ENCODE measurements around the gene LAPTM4A.
"Not testable (repeated sequence)": the region's sequence is repeated elsewhere in the genome, so short reads cannot be mapped to it uniquely, and the experiment has no call there.

LAPTM4A gene

GRCh38 chr2:20051532-20052228, at the start of gene LAPTM4A:
Gene LAPTM4A (minus strand): TSS chr2:20051628. CDS start chr2:20051520, 108 bp downstream.
- ATAC-seq = peak; percentile 96 to 97

DNA sequence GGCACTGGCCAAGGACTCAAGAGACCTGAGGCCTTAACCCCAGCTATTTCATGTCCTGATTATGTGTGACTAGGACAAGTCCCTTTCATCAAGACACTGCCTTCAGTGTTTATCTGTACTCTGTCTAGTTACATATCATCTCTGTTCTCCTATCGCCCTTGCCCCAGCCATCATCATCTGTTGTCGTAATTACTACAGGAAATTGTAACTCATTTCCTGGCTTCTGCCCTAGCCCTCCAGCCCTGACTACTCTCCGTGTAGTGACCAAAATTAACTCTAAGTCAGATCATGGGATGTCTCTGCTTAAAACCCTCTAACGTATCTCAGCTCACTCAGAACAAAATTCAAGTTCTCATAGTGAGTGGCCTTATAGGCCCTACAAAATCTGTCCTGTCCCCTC, 49.3 kb upstream of the LAPTM4A start:
- ATAC-seq = no peak

GRCh38 chr2:20099780-20100179, 48.4 kb upstream of the LAPTM4A start:
- ATAC-seq = no peak

GRCh38 chr2:20097889-20098714, 46.7 kb upstream of the LAPTM4A start:
- ATAC-seq = peak; percentile 70 to 73

GRCh38 chr2:20095469-20095868, 44.0 kb upstream of the LAPTM4A start:
- ATAC-seq = no peak

DNA sequence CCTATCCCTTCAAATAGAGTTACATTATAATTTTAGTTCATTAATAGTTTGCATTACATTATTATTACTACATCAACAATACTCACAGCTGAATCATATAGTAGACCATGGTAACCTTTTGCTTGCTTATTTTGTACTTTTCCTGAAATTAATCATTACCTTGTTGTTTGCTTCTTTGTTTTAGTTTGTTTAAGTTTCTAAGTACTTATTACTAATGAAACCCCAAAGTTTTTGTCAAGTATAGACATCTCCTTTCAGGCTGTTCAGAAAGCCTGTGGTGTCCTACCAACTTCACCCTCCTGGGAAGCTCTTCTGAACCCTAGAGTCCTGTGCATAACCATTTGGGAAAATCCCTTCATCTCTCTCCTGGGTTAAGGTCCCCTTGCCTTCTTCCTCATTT, 43.5 kb upstream of the LAPTM4A start:
- ATAC-seq = peak in 1 of 2 donors; percentile 22

GRCh38 chr2:20094142-20094755, 42.8 kb upstream of the LAPTM4A start:
- ATAC-seq = no peak

DNA sequence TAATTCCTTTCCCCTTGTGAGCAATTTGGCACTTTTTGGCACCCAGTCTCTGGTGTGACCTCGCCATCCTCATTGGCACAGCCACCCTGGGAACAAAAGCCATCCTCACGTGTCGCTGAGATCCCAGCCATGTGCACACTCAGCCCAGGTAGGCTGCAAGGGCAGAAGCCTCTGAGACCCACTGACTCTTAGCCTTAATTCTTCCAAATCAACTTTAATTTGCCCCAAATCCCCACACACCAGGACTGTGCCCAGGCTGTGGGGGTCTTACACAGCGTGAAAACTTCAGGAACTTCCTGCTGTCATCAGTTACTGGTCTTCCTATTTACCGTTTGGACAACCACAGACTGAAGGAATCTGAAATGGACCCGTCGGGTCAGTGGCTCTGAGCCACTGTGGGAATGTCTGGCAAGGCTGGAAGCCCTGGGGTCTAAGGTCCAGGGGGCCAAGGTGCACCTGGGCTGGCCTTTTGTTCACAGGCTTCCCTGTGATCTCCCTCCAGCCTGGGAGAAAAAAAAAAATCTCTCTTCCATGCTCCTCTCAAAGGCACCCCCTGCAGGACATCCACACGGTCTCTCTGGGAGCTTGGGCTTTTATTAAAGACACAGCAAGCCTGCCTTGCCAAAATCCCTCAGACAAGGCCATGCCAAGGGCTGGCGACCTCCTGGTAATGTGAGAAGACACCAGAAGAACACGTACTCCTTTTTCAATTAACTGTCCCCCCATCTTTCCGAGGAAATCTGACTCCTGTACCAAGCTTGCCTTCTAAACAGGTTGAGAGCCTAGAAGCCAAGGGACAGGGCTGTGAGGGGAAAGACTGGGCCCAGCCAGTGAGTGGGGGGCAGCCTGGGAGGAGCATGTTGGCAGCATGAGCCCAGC, 42.1 kb upstream of the LAPTM4A start:
- ATAC-seq = no peak

- no peak for ATAC-seq
These were observed 41.4 kb upstream of the LAPTM4A start for GRCh38 chr2:20092901-20093235.

DNA sequence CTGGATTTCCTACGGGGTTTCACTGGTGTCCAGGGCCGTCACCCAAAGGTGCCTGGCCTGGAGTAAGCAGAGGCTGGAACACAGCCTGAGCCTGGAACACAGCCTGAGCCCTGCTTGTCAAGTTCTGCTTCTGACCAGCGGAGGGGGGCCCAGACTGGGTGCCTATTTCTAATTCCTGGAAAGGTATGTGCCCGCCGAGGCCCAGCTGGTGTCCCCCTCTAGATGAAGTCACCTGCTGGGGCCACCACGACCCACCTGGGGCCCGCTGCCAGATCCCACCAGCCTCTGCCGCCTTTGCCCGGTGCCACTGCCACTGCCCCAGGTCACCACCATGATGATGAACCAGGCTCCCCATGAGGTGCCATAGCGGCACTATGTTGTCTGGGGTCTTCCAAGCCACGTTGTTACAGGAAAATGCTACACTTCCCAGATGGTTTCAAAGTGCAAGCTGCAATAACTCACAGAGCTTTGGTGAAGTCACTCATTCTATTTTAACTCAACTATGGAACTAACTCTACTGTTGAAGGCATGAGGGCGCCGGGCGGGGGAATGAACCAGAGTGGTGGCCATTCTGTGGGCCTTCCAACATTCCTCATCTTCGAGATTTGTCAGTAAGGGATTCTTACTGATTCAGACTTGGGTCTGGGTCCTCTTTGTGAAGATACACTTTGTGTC, 40.9 kb upstream of the LAPTM4A start:
- no peak for ATAC-seq

DNA sequence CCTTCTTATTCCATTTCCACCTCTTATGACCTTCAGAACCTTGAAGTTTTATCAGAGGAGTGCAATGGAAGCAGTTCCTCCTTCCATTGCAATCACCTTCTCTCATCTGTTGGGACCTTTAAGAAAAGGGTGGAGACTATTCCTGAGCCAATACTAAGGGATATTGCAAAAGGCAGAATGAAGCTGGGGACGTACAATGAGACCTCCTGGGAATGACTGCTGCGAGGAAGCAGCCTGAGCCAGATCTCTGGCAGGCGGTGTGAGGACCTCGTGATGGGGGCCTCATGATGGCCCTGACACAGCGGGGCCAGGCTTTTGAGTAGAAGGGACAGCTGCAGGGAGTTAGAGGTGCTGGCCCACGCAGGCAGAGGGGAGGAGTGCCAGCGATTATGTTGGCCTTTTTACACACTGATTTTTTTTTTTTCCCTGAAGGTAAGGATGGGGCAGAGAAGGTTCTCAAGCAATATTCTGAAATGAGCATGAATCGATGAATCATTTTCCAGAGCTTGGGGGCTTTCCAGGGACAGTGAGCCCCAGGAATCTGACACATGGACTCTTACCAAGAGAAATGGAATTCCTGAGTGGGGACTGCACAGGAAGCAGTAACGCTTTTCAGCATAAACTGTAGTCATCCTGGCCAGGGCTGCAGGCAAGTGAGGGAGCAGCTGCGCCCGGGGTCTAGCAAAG, 40.0 kb upstream of the LAPTM4A start:
- ATAC-seq = no peak

DNA sequence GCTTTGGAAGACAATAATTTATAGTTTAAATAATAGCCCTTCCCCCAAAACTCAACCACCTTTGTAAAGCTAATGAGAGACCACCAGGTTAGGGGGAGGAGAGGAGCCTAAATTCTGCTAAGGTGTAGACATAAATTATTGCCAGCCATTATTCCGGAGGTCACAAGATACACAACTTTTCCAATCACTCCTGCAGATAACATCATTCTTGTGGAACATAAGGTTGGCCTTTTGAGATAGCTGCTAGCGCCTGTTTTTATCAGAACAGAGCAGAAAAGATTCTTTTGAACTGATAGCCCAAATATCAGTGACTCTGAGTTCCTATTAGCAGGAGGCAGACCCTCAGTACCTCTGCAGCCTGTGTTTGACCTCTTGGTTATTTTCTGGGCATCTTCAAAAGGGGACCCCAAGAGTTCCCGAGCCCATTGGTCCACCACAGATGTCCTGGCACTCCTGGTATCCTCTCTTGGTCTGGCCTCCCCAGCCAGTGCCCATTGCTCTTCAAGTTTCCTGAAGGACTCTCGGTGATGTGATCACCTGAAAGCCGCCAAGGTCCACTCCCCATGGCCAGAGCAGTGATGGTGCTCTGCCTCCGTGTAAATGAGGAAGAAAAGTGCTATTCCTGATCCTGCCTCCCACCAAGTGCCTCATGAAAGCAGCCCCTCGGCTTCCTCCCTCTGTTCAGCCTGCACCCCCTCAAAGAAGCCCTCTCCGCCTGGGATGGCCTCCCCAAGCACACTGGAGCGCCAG, 38.5 kb upstream of the LAPTM4A start:
- ATAC-seq = no peak

GRCh38 chr2:20085909-20086308, 34.5 kb upstream of the LAPTM4A start:
- not testable (repeated sequence) for ATAC-seq

DNA sequence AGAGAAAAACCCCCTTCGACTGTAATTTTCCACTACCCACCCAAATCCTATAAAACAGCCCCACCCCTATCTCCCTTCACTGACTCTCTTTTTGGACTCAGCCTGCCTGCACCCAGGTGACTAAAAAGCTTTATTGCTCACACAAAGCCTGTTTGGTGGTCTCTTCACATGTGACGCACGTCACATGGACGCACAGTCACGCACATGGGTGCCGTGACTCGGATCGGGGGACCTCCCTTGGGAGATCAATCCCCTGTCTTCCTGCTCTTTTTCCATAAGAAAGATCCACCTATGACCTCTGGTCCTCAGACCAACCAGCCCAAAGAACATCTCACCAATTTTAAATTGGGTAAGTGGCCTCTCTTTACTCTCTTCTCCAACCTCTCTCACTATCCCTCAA, 31.4 kb upstream of the LAPTM4A start:
- not testable (repeated sequence) for ATAC-seq

DNA sequence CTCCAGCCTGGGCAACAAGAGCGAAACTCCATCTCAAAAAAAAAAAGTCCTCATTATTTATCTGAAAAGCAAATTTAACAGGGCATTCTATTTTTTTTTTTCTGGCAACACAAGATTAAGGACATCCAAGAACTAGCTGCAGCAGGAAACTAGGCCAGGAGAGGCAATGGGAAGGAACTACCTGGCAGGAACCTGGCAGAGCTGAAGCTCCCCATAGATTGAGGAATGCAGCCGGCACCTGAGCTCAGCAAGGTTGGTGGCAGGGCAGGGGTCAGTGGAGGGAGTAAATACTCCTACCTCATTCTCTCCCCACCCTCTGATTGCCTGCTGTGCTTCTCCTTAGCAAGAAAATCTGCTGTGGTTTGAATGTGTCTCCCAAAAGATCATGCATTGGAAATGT, 30.4 kb upstream of the LAPTM4A start:
- no peak for ATAC-seq

- ATAC-seq = no peak
These were observed 29.5 kb upstream of the LAPTM4A start for GRCh38 chr2:20080839-20081415.

- no peak for ATAC-seq
These were observed 29.0 kb upstream of the LAPTM4A start for GRCh38 chr2:20080428-20080827.

GRCh38 chr2:20079546-20080115, 28.2 kb upstream of the LAPTM4A start:
- no peak for ATAC-seq

- ATAC-seq = no peak
These were observed 26.0 kb upstream of the LAPTM4A start for GRCh38 chr2:20077411-20077940.

- no peak for ATAC-seq
These were observed 25.3 kb upstream of the LAPTM4A start for GRCh38 chr2:20076757-20077156.

Measured in activated CD4-positive, CD25-positive, alpha-beta regulatory T cell treated with anti-CD3 and anti-CD28 coated beads, Interleukin-2, amount 50 U/mL, for 24 hours (primary cell).